Kidney (tissue), 14 donors: Measurements from ENCODE around the gene JPH3. TPM values are rescaled to one million over a fixed set of nuclear protein-coding genes. Genes with fewer than 3 reads are reported as not detected.

Experiments
- DNase-seq, 5 donors: peaks; one replicate each; pipeline ENCODE4 v3.0.0-alpha.2; 2013 to 2020
- FAIRE-seq: peaks from 2 replicates; lab custom pipeline; 2012; peaks lifted over from hg19 to GRCh38; lab: Jason Lieb, UNC
- H3K27ac ChIP-seq, 2 donors: one replicate each; pipeline ENCODE4 v1.7.0; 2013; ENCODE audit warnings: low read depth in 2 of 2, low read length in 2 of 2, inconsistent platforms in 1 of 2
- H3K27me3 ChIP-seq: one replicate; pipeline ENCODE4 v1.7.1; 2013; ENCODE audit warnings: low read length, inconsistent platforms; ENCODE audit not compliant: control insufficient read depth, insufficient read depth
- H3K36me3 ChIP-seq, 3 donors: one replicate each; pipeline versions ENCODE4 v1.7.0 to v1.7.1; 2013; ENCODE audit warnings: low read length in 3 of 3, control low read depth in 1 of 3, inconsistent platforms in 1 of 3; ENCODE audit not compliant: insufficient read depth in 3 of 3, control insufficient read depth in 2 of 3
- H3K4me1 ChIP-seq, 3 donors: one replicate each; pipeline versions ENCODE4 v1.7.0 to v1.7.1; 2013; ENCODE audit warnings: low read length in 3 of 3, inconsistent platforms in 1 of 3, low read depth in 1 of 3; ENCODE audit not compliant: control insufficient read depth in 2 of 3, insufficient read depth in 2 of 3
- H3K4me3 ChIP-seq, 3 donors: one replicate each; pipeline versions ENCODE4 v1.7.0 to v1.8.1; 2013; ENCODE audit warnings: low read length in 3 of 3, control low read depth in 1 of 3, inconsistent platforms in 1 of 3
- H3K9ac ChIP-seq, 3 donors: one replicate each; pipeline versions ENCODE4 v1.7.0 to v1.7.1; 2013; ENCODE audit warnings: low read length in 3 of 3, control low read depth in 1 of 3, inconsistent platforms in 1 of 3
- H3K9me3 ChIP-seq, 3 donors: one replicate each; pipeline versions ENCODE4 v1.7.0 to v1.7.1; 2013; ENCODE audit warnings: low read length in 3 of 3, control low read depth in 1 of 3, inconsistent platforms in 1 of 3; ENCODE audit not compliant: control insufficient read depth in 2 of 3, insufficient read depth in 1 of 3
- CTCF ChIP-seq: IDR thresholded peaks from 3 replicates; pipeline ENCODE4 v1.5.1; 2012; ENCODE audit warnings: mild to moderate bottlenecking, moderate library complexity, borderline replicate concordance; ENCODE audit not compliant: insufficient read depth; ENCODE audit errors: extremely low read depth
- intact Hi-C: fragments of 100-400 bp; cut with DNase I; formaldehyde crosslinking; loops from one replicate; pipeline ENCODE4 v1.11.1; 2022
- polyA plus RNA-seq: library from polyadenylated mRNA; stranded (reverse); fragments of 350-450 nt; fragmentation: Illumina TruSeq; extraction: RNeasy Lipid Tissue Mini Kit (QIAGEN cat#74804); gene quantifications from one replicate; pipeline ENCODE4 v1.2.3, GENCODE V29; 2014; ENCODE audit warnings: low read depth, low replicate concordance; ENCODE audit not compliant: insufficient read depth
- total RNA-seq: library from RNA; stranded (reverse); fragmentation: NEBNext Ultra II Directional; extraction: Animal tissue kit (Norgen Biotek cat#: 25700); gene quantifications from one replicate; pipeline ENCODE4 v1.2.1, GENCODE V29; 2021
- donor health status: control.
- donor health status: control.
- donor health status: control.
- donor health status: control.
- donor health status: control.
- donor health status: DM: yes; HTN: yes; CAD: no.
- donor health status: Normal renal cell carcinoma (clear cell type).

Gene JPH3
- total and polyA plus RNA-seq, 2 donors from 2014 or later, result 0.69 TPM; not detected in 1

- no peaks in the 10 kb centered on the region for H3K27me3 ChIP-seq
- H3K9ac ChIP-seq, result no peak overlapping the region
- DNase-seq (no peak), FAIRE-seq (no peak)
- no peak for TF ChIP-seq CTCF
- intact Hi-C loops, result no loop called here
- H3K4me1 ChIP-seq, result no peaks in the 10 kb centered on the region
- no peak overlapping the region for H3K27ac ChIP-seq
- H3K9me3 ChIP-seq, result peaks cover 0 to 3% (median 0%) of the 10 kb centered on the region in 3 donors
- no peaks in the 10 kb centered on the region for H3K36me3 ChIP-seq
- H3K4me3 ChIP-seq, result no peak overlapping the region
These were observed 60.2 kb downstream of the JPH3 start for GRCh38 chr16:87662254-87663204.

- Histone ChIP-seq H3K9me3 (no peaks in the 10 kb centered on the region), H3K27ac (no peak overlapping the region), H3K36me3 (no peaks in the 10 kb centered on the region), H3K27me3 (no peaks in the 10 kb centered on the region), H3K4me1 (no peaks in the 10 kb centered on the region), H3K9ac (no peak overlapping the region), H3K4me3 (no peak overlapping the region)
- FAIRE-seq (no peak), DNase-seq (no peak)
- TF ChIP-seq CTCF, result no peak
- intact Hi-C loops, result no loop called here
These were observed 62.5 kb downstream of the JPH3 start for GRCh38 chr16:87664792-87665191.

- FAIRE-seq (no peak), DNase-seq (no peak)
- TF ChIP-seq CTCF, result no peak
- intact Hi-C loops, result no loop called here
- H3K4me1 ChIP-seq, result no peaks in the 10 kb centered on the region
- H3K27ac ChIP-seq, result no peak overlapping the region
- H3K9ac ChIP-seq, result no peak overlapping the region
- H3K27me3 ChIP-seq, result no peaks in the 10 kb centered on the region
- no peak overlapping the region for H3K4me3 ChIP-seq
- no peaks in the 10 kb centered on the region for H3K9me3 ChIP-seq
- H3K36me3 ChIP-seq, result no peaks in the 10 kb centered on the region
These were observed 62.9 kb downstream of the JPH3 start for GRCh38 chr16:87665193-87665592.
